ENCODE measurements around the gene THSD4.

The THSD4 gene

GRCh38 chr15:71807125-71807629, 691.9 kb downstream of the THSD4 start:
- no peak for DNase-seq

- no peak for DNase-seq
These were observed 692.4 kb downstream of the THSD4 start for GRCh38 chr15:71807691-71808091.

- DNase-seq = no peak
These were observed 693.2 kb downstream of the THSD4 start for GRCh38 chr15:71808311-71809020.

- DNase-seq = no peak
These were observed 694.1 kb downstream of the THSD4 start for GRCh38 chr15:71809346-71809745.

- DNase-seq = no peak
These were observed 695.2 kb downstream of the THSD4 start, which contains the start of gene NR2E3 for GRCh38 chr15:71810256-71811035. TSS of gene NR2E3 (plus strand) at chr15:71810554. CDS start at chr15:71810744, 190 bp downstream.

GRCh38 chr15:71811036-71811736, 695.9 kb downstream of the THSD4 start:
- no peak for DNase-seq

- DNase-seq = no peak
These were observed 696.8 kb downstream of the THSD4 start for GRCh38 chr15:71811752-71812735.

- no peak for DNase-seq
These were observed 697.9 kb downstream of the THSD4 start for GRCh38 chr15:71812966-71813722.

- DNase-seq = no peak
These were observed 698.6 kb downstream of the THSD4 start for GRCh38 chr15:71813723-71814470.

- DNase-seq = no peak
These were observed 700.0 kb downstream of the THSD4 start for GRCh38 chr15:71815301-71815700.

GRCh38 chr15:71817351-71817750, 702.1 kb downstream of the THSD4 start:
- no peak for DNase-seq

- DNase-seq = no peak
These were observed 704.9 kb downstream of the THSD4 start for GRCh38 chr15:71820127-71820526.

GRCh38 chr15:71821547-71822129, 706.4 kb downstream of the THSD4 start:
- DNase-seq = no peak

- no peak for DNase-seq
These were observed 707.8 kb downstream of the THSD4 start for GRCh38 chr15:71822890-71823630.

GRCh38 chr15:71823801-71824200, 708.5 kb downstream of the THSD4 start:
- DNase-seq = no peak

- no peak for DNase-seq
These were observed 709.9 kb downstream of the THSD4 start for GRCh38 chr15:71825021-71825730.

GRCh38 chr15:71826196-71826595, 710.9 kb downstream of the THSD4 start:
- DNase-seq = no peak

GRCh38 chr15:71830981-71831380, 715.7 kb downstream of the THSD4 start:
- no peak for DNase-seq

Measured in Kasumi-1 (cell line).